Tibial artery (tissue), 4 donors: ENCODE results near the gene PNMT.

ENCODE experiments used
- DNase-seq, 2 donors: peaks; one replicate each; pipeline ENCODE4 v3.0.0-alpha.2; 2019
- H3K27ac ChIP-seq, 2 donors: fragments of 200-600 bp; sonication (generic) in 1 of 2; 1 replicate in 1 of 2; 2 replicates in 1 of 2; pipeline ENCODE4 v1.5.1; 2018 to 2019; ENCODE audit warnings: mild to moderate bottlenecking in 1 of 2
- H3K27me3 ChIP-seq, 2 donors: fragments of 200-600 bp; sonication (generic) in 1 of 2; one replicate each; pipeline versions ENCODE4 v1.5.1 to v1.6.0; 2016 to 2019
- H3K36me3 ChIP-seq, 3 donors: fragments of 200-600 bp; sonication (generic) in 2 of 3; one replicate each; pipeline ENCODE4 v1.5.1; 2016 to 2019; ENCODE audit warnings: mild to moderate bottlenecking in 2 of 3
- H3K4me1 ChIP-seq, 4 donors: fragments of 200-600 bp; sonication (generic) in 2 of 4; 1 replicate in 3 of 4; 2 replicates in 1 of 4; pipeline ENCODE4 v1.5.1; 2016 to 2019
- H3K4me3 ChIP-seq, 2 donors: fragments of 200-600 bp; sonication (generic) in 1 of 2; 1 replicate in 1 of 2; 2 replicates in 1 of 2; pipeline ENCODE4 v1.5.1; 2018 to 2019; ENCODE audit warnings: mild to moderate bottlenecking in 2 of 2
- H3K9me3 ChIP-seq, 3 donors: fragments of 200-600 bp; sonication (generic) in 1 of 3; one replicate each; pipeline ENCODE4 v1.5.1; 2016 to 2019
- intact Hi-C: fragments of 100-400 bp; cut with DNase I; formaldehyde crosslinking; loops from one replicate; pipeline ENCODE4 v1.15.0; 2023; ENCODE audit warnings: low total_unique reads
- TF ChIP-seq, protein P1 (sequence below), 2 experiments: fragments of 200-600 bp in 1 of 2; fragments of 450-650 bp in 1 of 2; IDR thresholded peaks; one replicate each; pipeline ENCODE4 v1.5.1; 2017 to 2019; ENCODE audit warnings: antibody characterized with exemption in 2 of 2, mild to moderate bottlenecking in 1 of 2, moderate library complexity in 1 of 2

Gene PNMT

DNA sequence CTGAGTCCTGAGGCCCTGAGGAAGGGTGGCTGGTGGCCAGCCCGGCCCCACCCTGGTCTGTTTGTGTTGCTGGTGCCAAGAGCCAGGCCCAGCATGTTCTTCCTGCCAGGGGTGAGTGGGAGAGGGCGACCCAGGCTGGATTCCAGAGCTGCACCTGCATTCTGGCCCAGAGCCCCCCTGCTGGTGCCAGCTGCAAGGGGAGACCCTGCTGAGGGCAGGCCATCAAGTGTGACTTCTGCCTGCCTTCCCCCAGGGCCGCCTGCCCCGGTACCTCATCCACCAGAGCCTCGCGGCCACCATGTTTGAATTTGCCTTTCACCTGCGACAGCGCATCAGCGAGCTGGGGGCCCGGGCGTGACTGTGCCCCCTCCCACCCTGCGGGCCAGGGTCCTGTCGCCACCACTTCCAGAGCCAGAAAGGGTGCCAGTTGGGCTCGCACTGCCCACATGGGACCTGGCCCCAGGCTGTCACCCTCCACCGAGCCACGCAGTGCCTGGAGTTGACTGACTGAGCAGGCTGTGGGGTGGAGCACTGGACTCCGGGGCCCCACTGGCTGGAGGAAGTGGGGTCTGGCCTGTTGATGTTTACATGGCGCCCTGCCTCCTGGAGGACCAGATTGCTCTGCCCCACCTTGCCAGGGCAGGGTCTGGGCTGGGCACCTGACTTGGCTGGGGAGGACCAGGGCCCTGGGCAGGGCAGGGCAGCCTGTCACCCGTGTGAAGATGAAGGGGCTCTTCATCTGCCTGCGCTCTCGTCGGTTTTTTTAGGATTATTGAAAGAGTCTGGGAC, 5.5 kb upstream of the PNMT start:
- H3K36me3 ChIP-seq: peaks cover 5 to 53% (median 36%) of the 10 kb centered on the region in 3 donors
- TF ChIP-seq, protein P1, sequence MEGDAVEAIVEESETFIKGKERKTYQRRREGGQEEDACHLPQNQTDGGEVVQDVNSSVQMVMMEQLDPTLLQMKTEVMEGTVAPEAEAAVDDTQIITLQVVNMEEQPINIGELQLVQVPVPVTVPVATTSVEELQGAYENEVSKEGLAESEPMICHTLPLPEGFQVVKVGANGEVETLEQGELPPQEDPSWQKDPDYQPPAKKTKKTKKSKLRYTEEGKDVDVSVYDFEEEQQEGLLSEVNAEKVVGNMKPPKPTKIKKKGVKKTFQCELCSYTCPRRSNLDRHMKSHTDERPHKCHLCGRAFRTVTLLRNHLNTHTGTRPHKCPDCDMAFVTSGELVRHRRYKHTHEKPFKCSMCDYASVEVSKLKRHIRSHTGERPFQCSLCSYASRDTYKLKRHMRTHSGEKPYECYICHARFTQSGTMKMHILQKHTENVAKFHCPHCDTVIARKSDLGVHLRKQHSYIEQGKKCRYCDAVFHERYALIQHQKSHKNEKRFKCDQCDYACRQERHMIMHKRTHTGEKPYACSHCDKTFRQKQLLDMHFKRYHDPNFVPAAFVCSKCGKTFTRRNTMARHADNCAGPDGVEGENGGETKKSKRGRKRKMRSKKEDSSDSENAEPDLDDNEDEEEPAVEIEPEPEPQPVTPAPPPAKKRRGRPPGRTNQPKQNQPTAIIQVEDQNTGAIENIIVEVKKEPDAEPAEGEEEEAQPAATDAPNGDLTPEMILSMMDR (IDR thresholded peaks at IDR 0.05): no peak
- H3K27me3 ChIP-seq: no peaks in the 10 kb centered on the region
- no peak overlapping the region for H3K4me3 ChIP-seq
- no peaks in the 10 kb centered on the region for H3K9me3 ChIP-seq
- peak overlapping the region; percentile 68 to 81 for H3K27ac ChIP-seq
- DNase-seq: peak in 1 of 2 donors; percentile 69
- intact Hi-C loops: no loop called here
- H3K4me1 ChIP-seq: peaks cover 4 to 66% (median 53%) of the 10 kb centered on the region in 4 donors

DNA sequence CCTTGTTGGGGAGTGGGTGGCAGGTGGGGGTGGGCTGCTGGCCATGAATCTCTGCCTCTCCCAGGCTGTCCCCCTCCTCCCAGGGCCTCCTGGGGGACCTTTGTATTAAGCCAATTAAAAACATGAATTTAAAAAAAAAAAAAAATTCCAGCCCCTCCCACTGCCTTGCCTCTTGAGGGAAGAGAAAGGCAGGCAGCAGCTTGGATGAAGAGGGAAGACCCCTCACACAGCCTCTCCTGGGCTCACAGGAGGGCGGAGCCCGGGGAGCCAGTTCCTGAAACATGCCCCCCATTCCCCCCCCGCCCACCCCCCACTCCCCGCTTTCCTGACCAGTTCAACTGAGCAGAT, 4.9 kb upstream of the PNMT start:
- H3K36me3 ChIP-seq: peaks cover 5 to 48% (median 36%) of the 10 kb centered on the region in 3 donors
- peak overlapping the region; percentile 68 to 81 for H3K27ac ChIP-seq
- peaks cover 7 to 72% (median 59%) of the 10 kb centered on the region in 4 donors for H3K4me1 ChIP-seq
- TF ChIP-seq, protein P1 (IDR thresholded peaks at IDR 0.05): no peak
- intact Hi-C loops: no loop called here
- no peaks in the 10 kb centered on the region for H3K27me3 ChIP-seq
- no peak for DNase-seq
- H3K4me3 ChIP-seq: no peak overlapping the region
- H3K9me3 ChIP-seq: no peaks in the 10 kb centered on the region

DNA sequence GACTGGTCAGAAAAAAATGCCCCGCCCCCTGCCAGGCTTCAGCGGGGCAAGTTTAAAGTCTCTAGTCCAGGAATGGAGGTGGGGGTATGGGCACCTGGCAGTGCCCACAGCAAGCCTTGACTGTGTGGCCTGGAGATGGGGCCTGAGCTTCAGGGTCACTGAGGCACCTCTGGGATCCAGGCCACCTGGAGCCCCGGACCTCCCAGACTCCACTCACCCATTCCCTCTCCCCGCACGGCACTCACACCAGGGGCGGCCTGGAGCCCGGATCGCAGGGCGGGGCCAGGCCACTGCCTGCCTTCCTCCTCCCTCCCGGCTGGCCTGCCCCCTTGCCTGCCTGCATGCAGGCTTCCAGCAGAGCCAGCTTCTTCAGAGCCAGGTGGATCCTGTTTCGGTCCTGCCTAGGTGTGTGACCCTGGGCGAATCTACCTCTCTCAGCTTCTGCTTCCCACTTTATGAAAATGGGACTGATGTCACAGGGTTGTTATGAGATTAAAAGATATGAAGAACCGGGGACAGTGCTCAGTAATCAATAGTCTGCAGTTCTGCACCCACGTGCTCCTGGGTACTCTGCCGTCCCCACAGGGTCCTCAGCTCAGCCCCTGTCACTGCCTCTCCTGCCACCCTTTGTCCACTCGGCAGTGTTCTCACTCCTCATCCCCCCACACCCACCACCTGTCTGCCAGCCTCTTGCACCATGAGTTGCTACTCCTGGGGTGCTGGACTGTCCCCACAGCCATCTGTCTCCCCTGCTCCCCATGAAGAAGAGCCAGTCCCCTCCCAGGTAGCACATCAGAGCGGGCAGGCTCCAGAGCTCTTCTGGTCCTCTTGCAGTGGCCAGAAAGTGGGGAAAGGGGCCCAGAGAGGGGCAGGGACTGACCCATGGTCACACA, 4.3 kb upstream of the PNMT start:
- H3K9me3 ChIP-seq: no peaks in the 10 kb centered on the region
- peaks cover 5 to 41% (median 33%) of the 10 kb centered on the region in 3 donors for H3K36me3 ChIP-seq
- peaks cover 7 to 78% (median 63%) of the 10 kb centered on the region in 4 donors for H3K4me1 ChIP-seq
- peak overlapping the region; percentile 68 to 81 for H3K27ac ChIP-seq
- intact Hi-C loops: no loop called here
- no peaks in the 10 kb centered on the region for H3K27me3 ChIP-seq
- DNase-seq: peak in 1 of 2 donors; percentile 70
- no peak overlapping the region for H3K4me3 ChIP-seq
- TF ChIP-seq, protein P1 (IDR thresholded peaks at IDR 0.05): no peak

DNA sequence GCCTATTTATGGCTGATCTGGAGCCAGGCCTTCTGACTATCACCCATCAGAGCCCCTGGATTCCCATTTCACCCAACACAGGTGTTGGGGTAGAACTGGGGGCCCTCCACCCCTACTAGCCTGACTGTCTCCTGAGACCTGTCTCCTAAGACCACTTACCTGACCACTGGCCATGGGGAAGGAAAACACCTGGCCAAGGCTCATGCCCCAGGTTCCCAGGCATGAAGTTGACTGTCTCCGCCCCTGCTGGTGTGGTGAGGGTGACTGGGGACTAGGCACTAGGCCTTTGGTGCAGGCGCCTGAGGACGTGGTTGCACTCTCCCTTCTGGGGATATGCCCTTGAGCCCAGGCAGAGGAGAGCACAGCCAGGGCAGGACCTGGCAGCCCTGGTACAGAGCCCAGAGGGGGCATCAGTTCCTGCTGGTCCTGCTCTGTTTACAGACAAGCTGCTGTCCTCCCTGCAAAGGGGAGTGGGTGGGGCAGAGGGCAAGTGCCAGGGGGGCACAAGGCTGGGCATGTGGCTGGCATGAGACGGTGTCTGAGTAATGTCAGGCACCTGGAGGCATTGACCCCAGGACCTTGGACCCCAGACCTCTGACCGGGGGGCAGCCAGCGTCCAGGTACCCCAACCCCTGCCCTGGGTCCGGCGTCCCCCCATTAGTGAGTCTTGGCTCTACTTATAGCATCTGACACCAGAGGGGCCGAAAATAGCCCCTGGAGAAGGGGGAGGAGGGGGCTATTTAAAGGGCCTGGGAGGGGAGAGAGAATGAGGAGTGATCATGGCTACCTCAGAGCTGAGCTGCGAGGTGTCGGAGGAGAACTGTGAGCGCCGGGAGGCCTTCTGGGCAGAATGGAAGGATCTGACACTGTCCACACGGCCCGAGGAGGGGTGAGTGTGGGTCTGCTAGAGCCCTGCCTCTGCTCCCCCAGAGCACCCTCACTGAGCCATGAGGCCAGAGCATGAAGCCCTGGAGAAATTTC, 3.4 kb upstream of the PNMT start, which contains the start of gene TCAP:
Gene TCAP (plus strand): TSS at position 769 of the 981 bp plus-strand sequence. CDS start 11 bp downstream, at position 780.
- Histone ChIP-seq H3K36me3 (peaks cover 5 to 32% (median 25%) of the 10 kb centered on the region in 3 donors), H3K9me3 (no peaks in the 10 kb centered on the region), H3K27ac (peak within 1 kb of the TSS; percentile 68 to 81), H3K4me3 (no peak within 1 kb of the TSS), H3K4me1 (peaks cover 7 to 78% (median 63%) of the 10 kb centered on the region in 4 donors), H3K27me3 (no peaks in the 10 kb centered on the region)
- DNase-seq: no peak
- intact Hi-C loops: no loop called here
- TF ChIP-seq, protein P1 (IDR thresholded peaks at IDR 0.05): no peak
